Measurements from ENCODE around the gene SNAPC2. TPM values are rescaled to one million over a fixed set of nuclear protein-coding genes. Genes with fewer than 3 reads are reported as not detected.

The SNAPC2 gene
- total RNA-seq, 1 donor: 18.5 TPM

DNA sequence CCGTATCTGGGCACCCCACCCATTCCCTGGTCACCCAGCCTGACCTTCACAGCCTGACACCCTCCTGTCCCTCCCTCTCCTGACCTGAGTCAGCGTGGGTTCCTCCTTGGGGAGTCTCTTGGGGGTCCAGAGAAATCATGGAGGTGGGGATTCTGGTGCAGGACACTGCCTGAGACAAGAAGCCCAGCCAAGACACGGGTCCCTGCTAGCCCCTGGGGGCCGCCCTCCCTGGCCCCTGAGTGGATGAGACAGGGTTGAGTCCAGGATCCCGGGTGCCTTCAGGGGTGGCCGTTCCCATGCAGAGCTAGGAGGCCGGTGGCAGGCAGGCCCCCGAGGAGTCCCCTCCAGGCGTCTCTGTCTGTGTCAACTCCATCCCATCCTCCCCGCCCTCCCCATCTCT lies 14.9 kb upstream of the SNAPC2 start:
- Histone ChIP-seq H3K4me2 (ENCODE audit: insufficient read depth, low read length) (peak overlapping the region; percentile 98), H2AFZ (ENCODE audit: low read length) (no peak overlapping the region), H3K27me3 (ENCODE audit: insufficient read depth, low read length) (no peaks in the 10 kb centered on the region), H3K4me3 (ENCODE audit: insufficient read depth, low read length) (peak overlapping the region; percentile 94), H3K4me1 (ENCODE audit: insufficient read depth, low read length) (peaks cover 16% of the 10 kb centered on the region), H3K36me3 (ENCODE audit: insufficient read depth, low read length) (peaks cover 2% of the 10 kb centered on the region), H4K20me1 (ENCODE audit: insufficient read depth, low read length) (peaks cover 36% of the 10 kb centered on the region), H3K79me2 (ENCODE audit: insufficient read depth, low read length) (peaks cover 49% of the 10 kb centered on the region), H3K9me3 (ENCODE audit: low read depth, low read length) (no peaks in the 10 kb centered on the region), H3K27ac (ENCODE audit: low read depth, low read length) (peak overlapping the region; percentile 80)
- DNase-seq (ENCODE audit: insufficient read length, low spot score, missing footprints): peak; percentile 42
- TF ChIP-seq, protein P1, sequence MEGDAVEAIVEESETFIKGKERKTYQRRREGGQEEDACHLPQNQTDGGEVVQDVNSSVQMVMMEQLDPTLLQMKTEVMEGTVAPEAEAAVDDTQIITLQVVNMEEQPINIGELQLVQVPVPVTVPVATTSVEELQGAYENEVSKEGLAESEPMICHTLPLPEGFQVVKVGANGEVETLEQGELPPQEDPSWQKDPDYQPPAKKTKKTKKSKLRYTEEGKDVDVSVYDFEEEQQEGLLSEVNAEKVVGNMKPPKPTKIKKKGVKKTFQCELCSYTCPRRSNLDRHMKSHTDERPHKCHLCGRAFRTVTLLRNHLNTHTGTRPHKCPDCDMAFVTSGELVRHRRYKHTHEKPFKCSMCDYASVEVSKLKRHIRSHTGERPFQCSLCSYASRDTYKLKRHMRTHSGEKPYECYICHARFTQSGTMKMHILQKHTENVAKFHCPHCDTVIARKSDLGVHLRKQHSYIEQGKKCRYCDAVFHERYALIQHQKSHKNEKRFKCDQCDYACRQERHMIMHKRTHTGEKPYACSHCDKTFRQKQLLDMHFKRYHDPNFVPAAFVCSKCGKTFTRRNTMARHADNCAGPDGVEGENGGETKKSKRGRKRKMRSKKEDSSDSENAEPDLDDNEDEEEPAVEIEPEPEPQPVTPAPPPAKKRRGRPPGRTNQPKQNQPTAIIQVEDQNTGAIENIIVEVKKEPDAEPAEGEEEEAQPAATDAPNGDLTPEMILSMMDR (IDR thresholded peaks at IDR 0.05; ENCODE audit: extremely low read depth, low read depth, low read length): no peak

DNA sequence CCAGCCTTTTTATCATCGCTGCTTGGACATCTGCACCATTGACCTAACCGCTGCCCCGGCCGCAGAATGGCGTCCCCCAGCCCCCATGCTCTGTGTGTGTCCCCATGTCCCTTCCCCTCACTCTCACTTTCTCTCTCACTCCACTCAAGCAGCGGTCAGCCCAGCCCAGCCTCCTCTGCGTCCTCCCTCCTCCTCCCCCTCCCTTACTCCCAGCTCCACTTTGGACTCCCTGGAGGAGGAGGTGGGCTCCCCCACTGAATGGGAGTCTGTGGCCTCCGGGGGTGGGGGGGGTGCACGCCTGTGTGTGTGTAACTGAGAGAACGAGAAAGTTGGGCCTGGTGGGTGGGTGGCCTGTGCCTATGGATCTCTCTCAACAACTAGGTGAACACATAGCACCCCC lies 14.3 kb upstream of the SNAPC2 start:
- Histone ChIP-seq H3K4me3 (ENCODE audit: insufficient read depth, low read length) (no peak overlapping the region), H2AFZ (ENCODE audit: low read length) (no peak overlapping the region), H3K4me2 (ENCODE audit: insufficient read depth, low read length) (no peak overlapping the region), H3K79me2 (ENCODE audit: insufficient read depth, low read length) (peaks cover 49% of the 10 kb centered on the region), H3K9me3 (ENCODE audit: low read depth, low read length) (no peaks in the 10 kb centered on the region), H3K4me1 (ENCODE audit: insufficient read depth, low read length) (peaks cover 16% of the 10 kb centered on the region), H4K20me1 (ENCODE audit: insufficient read depth, low read length) (peaks cover 38% of the 10 kb centered on the region), H3K27me3 (ENCODE audit: insufficient read depth, low read length) (no peaks in the 10 kb centered on the region), H3K27ac (ENCODE audit: low read depth, low read length) (no peak overlapping the region), H3K36me3 (ENCODE audit: insufficient read depth, low read length) (peaks cover 6% of the 10 kb centered on the region)
- TF ChIP-seq, protein P1 (IDR thresholded peaks at IDR 0.05; ENCODE audit: extremely low read depth, low read depth, low read length): no peak
- DNase-seq (ENCODE audit: insufficient read length, low spot score, missing footprints): peak; percentile 69

DNA sequence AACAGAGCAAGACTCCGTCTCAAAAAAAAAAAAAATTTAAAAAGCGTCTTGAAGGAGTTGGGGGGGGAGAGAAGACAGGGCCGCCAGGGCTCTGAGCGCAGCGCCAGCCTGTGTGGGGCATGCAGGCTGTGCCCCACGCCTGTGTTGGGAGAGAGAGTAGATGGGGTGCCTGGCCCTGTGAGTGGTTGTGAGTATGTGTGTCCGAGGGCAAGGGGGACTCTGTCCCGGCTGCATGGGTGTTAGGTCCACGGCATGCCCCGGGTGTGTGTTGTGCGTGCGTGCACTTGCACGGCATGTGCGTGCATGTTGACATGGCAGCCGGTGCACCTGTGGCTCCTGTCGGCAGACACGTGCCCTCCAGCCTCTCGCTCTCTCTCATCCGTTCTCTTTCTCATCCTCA lies 13.0 kb upstream of the SNAPC2 start:
- Histone ChIP-seq H3K36me3 (ENCODE audit: insufficient read depth, low read length) (peaks cover 11% of the 10 kb centered on the region), H3K4me3 (ENCODE audit: insufficient read depth, low read length) (no peak overlapping the region), H3K27ac (ENCODE audit: low read depth, low read length) (no peak overlapping the region), H3K27me3 (ENCODE audit: insufficient read depth, low read length) (no peaks in the 10 kb centered on the region), H3K4me2 (ENCODE audit: insufficient read depth, low read length) (no peak overlapping the region), H4K20me1 (ENCODE audit: insufficient read depth, low read length) (peaks cover 38% of the 10 kb centered on the region), H3K4me1 (ENCODE audit: insufficient read depth, low read length) (peaks cover 16% of the 10 kb centered on the region), H2AFZ (ENCODE audit: low read length) (no peak overlapping the region), H3K79me2 (ENCODE audit: insufficient read depth, low read length) (peaks cover 49% of the 10 kb centered on the region), H3K9me3 (ENCODE audit: low read depth, low read length) (no peaks in the 10 kb centered on the region)
- TF ChIP-seq, protein P1 (IDR thresholded peaks at IDR 0.05; ENCODE audit: extremely low read depth, low read depth, low read length): no peak
- DNase-seq (ENCODE audit: insufficient read length, low spot score, missing footprints): peak; percentile 64

DNA sequence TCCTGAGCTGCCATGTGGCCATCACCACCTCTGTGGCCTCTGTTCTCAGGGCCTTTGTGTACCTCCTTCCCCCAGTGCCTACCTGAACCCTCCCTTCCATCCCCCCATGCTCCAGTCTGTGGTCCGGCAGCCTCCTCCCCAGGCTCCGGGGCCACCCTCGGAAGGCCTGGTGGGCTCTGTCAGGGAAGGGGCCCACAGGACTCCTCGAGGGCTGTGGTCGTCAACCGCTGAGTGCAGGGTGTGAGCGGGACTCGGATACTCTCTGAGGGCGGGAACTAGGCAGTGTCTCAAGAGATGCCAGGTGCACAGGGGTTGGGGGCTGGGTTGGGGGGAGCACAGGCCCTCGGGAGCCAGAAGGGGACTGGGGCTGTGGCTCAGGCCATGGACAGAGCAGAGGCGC lies 12.6 kb upstream of the SNAPC2 start:
- no peak for DNase-seq (ENCODE audit: insufficient read length, low spot score, missing footprints)
- H3K4me2 ChIP-seq (ENCODE audit: insufficient read depth, low read length): no peak overlapping the region
- H3K27me3 ChIP-seq (ENCODE audit: insufficient read depth, low read length): no peaks in the 10 kb centered on the region
- no peak overlapping the region for H2AFZ ChIP-seq (ENCODE audit: low read length)
- no peak overlapping the region for H3K27ac ChIP-seq (ENCODE audit: low read depth, low read length)
- peaks cover 38% of the 10 kb centered on the region for H4K20me1 ChIP-seq (ENCODE audit: insufficient read depth, low read length)
- TF ChIP-seq, protein P1 (IDR thresholded peaks at IDR 0.05; ENCODE audit: extremely low read depth, low read depth, low read length): no peak
- no peak overlapping the region for H3K4me3 ChIP-seq (ENCODE audit: insufficient read depth, low read length)
- peaks cover 48% of the 10 kb centered on the region for H3K79me2 ChIP-seq (ENCODE audit: insufficient read depth, low read length)
- peaks cover 14% of the 10 kb centered on the region for H3K4me1 ChIP-seq (ENCODE audit: insufficient read depth, low read length)
- H3K9me3 ChIP-seq (ENCODE audit: low read depth, low read length): no peaks in the 10 kb centered on the region
- peaks cover 11% of the 10 kb centered on the region for H3K36me3 ChIP-seq (ENCODE audit: insufficient read depth, low read length)
